ENCODE results near the gene HSPBP1. TPM values are rescaled to one million over a fixed set of nuclear protein-coding genes. Genes with fewer than 3 reads are reported as not detected.

HSPBP1 gene
- total and polyA plus RNA-seq, 4 donors = 9.4 to 31.6 (median 13.5) TPM

DNA sequence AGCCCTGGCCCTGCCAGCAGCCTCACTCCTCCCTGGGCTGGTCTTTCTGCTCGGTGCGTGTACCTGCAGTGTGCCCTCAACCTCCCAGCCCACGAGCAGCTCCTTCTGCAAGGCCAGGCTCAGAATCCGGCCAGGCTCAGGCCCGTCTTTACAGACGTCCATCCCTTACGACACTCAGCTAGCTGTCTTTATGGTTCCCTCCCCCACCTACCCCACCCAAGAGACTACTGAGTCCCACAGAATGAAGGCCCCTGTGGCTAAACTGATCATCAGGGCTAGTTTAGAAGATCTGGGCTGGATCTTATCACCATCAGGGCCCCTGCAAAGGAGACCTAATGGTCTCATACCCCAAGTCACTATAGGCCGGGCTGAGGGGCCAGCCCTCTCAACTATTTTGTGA lies 34.5 kb upstream of the HSPBP1 start:
- WGBS = 89% methylated on average over 8 of the region's 8 CpGs
- TF ChIP-seq, protein P1, sequence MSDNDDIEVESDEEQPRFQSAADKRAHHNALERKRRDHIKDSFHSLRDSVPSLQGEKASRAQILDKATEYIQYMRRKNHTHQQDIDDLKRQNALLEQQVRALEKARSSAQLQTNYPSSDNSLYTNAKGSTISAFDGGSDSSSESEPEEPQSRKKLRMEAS (IDR thresholded peaks at IDR 0.05) = no peak
- TF ChIP-seq EGR1 (IDR thresholded peaks at IDR 0.05; ENCODE audit: low read depth in 2 of 2) (no peak), RAD21 (IDR thresholded peaks at IDR 0.05) (no peak), FOXA2 (IDR thresholded peaks at IDR 0.05) (no peak), FOXA1 (IDR thresholded peaks at IDR 0.05) (no peak)
- TF ChIP-seq, protein P2, sequence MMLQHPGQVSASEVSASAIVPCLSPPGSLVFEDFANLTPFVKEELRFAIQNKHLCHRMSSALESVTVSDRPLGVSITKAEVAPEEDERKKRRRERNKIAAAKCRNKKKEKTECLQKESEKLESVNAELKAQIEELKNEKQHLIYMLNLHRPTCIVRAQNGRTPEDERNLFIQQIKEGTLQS (IDR thresholded peaks at IDR 0.05) = no peak
- TF ChIP-seq, protein P3, sequence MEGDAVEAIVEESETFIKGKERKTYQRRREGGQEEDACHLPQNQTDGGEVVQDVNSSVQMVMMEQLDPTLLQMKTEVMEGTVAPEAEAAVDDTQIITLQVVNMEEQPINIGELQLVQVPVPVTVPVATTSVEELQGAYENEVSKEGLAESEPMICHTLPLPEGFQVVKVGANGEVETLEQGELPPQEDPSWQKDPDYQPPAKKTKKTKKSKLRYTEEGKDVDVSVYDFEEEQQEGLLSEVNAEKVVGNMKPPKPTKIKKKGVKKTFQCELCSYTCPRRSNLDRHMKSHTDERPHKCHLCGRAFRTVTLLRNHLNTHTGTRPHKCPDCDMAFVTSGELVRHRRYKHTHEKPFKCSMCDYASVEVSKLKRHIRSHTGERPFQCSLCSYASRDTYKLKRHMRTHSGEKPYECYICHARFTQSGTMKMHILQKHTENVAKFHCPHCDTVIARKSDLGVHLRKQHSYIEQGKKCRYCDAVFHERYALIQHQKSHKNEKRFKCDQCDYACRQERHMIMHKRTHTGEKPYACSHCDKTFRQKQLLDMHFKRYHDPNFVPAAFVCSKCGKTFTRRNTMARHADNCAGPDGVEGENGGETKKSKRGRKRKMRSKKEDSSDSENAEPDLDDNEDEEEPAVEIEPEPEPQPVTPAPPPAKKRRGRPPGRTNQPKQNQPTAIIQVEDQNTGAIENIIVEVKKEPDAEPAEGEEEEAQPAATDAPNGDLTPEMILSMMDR (IDR thresholded peaks at IDR 0.05; ENCODE audit: low read depth, low read length, missing input control) = no peak
- H3K36me3 ChIP-seq (ENCODE audit: control insufficient read depth in 4 of 4, insufficient read depth in 3 of 4, low read depth in 1 of 4, low read length in 3 of 4) = no peaks in the 10 kb centered on the region

DNA sequence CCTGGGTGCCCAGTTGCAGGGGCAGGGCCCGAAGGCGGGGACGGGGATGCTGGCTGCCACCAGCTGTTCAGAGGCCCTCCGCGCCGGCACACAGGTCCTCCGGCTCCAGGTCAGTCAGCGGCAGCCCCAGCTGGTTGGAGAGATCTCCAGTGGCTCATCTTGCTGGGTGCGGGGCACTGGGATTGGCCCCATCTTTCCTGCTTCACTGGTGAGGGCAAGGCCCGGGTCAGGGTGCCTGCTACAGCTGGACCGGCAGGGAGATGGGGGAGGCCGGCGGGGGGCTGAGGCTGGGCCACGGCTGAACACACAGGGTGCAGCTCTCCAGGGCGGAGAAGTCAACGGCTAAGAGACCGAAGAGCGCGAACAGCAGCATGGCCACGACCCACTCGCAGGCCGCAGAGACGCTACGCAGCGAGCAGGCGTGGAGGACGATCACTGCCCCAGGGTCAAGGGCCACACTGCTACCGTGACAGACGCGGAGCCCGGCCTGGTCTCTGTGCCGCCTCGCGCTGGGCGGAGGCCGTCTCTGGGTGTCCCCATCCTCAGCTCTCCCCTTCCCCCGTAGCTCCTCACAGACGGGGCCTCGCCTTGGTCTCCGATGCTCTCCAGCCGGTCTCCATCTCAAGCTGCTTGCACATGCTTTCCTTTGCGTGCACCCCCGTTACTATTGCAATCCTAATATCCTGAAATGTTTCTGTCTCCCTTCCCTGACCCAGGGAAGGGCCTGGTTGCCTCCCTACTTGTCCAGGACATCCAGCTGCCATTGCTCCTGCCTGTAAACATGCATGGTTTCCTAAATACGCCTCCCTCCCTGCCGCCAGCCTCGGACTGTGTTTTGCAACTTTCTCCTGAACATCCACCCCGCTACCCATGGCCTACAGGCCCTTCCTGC lies 33.0 kb upstream of the HSPBP1 start:
- TF ChIP-seq HNF4G (IDR thresholded peaks at IDR 0.05) (no peak), JUND (IDR thresholded peaks at IDR 0.05) (no peak), HNF4A (conservative IDR thresholded peaks at IDR 0.05) (no peak), EGR1 (IDR thresholded peaks at IDR 0.05; ENCODE audit: low read depth in 2 of 2) (no peak)
- TF ChIP-seq, protein P3 (IDR thresholded peaks at IDR 0.05; ENCODE audit: low read depth, low read length, missing input control) = no peak
- H3K4me1 ChIP-seq (ENCODE audit: control insufficient read depth in 4 of 4, insufficient read depth in 4 of 4, low read length in 3 of 4) = no peaks in the 10 kb centered on the region
- H3K9ac ChIP-seq (ENCODE audit: low read depth in 1 of 2, low read length in 2 of 2) = no peak overlapping the region
- H3K9me3 ChIP-seq (ENCODE audit: control insufficient read depth in 4 of 4, low read length in 3 of 4) = peaks cover 0 to 4% (median 1%) of the 10 kb centered on the region in 4 donors
- H3K36me3 ChIP-seq (ENCODE audit: control insufficient read depth in 4 of 4, insufficient read depth in 3 of 4, low read depth in 1 of 4, low read length in 3 of 4) = no peaks in the 10 kb centered on the region
- no peak overlapping the region for H3K4me3 ChIP-seq (ENCODE audit: low read depth in 1 of 3, low read length in 3 of 3)
- H3K27me3 ChIP-seq (ENCODE audit: control insufficient read depth in 4 of 4, insufficient read depth in 4 of 4, low read length in 3 of 4) = peaks cover 0 to 4% (median 0%) of the 10 kb centered on the region in 4 donors
- DNase-seq (ENCODE audit: low spot score) = no peak
- H3K27ac ChIP-seq (ENCODE audit: low read depth in 1 of 2, low read length in 2 of 2) = no peak overlapping the region
- WGBS = 89% methylated on average over 47 of the region's 47 CpGs

More for the DNA sequence above, 34.5 kb upstream of the HSPBP1 start:
- Histone ChIP-seq H3K4me3 (ENCODE audit: low read depth in 1 of 3, low read length in 3 of 3) (no peak overlapping the region), H3K9me3 (ENCODE audit: control insufficient read depth in 4 of 4, low read length in 3 of 4) (peaks cover 0 to 4% (median 1%) of the 10 kb centered on the region in 4 donors), H3K9ac (ENCODE audit: low read depth in 1 of 2, low read length in 2 of 2) (no peak overlapping the region), H3K27ac (ENCODE audit: low read depth in 1 of 2, low read length in 2 of 2) (no peak overlapping the region), H3K4me1 (ENCODE audit: control insufficient read depth in 4 of 4, insufficient read depth in 4 of 4, low read length in 3 of 4) (no peaks in the 10 kb centered on the region), H3K27me3 (ENCODE audit: control insufficient read depth in 4 of 4, insufficient read depth in 4 of 4, low read length in 3 of 4) (peaks cover 0 to 4% (median 0%) of the 10 kb centered on the region in 4 donors)
- no peak for DNase-seq (ENCODE audit: low spot score)

DNA sequence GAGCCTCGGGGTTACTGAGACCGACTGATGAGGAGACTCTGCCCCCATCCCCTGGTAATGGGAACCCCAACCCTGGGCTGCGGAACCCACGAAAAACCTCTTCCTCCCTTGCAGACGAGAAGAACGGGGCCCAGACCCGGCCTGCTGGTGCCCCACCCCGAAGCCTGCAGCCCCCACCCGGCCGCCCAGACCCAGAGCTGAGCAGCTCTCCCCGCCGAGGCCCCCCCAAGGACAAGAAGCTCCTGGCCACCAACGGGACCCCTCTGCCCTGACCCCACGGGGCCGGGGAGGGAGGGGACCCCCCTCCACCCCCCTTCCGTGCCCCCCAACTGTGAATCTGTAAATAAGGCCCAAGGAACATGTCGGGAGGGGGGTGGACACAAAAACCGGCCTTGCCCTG lies 31.9 kb upstream of the HSPBP1 start:
- Histone ChIP-seq H3K36me3 (ENCODE audit: control insufficient read depth in 4 of 4, insufficient read depth in 3 of 4, low read depth in 1 of 4, low read length in 3 of 4) (no peaks in the 10 kb centered on the region), H3K27ac (ENCODE audit: low read depth in 1 of 2, low read length in 2 of 2) (no peak overlapping the region), H3K9me3 (ENCODE audit: control insufficient read depth in 4 of 4, low read length in 3 of 4) (peaks cover 0 to 4% (median 1%) of the 10 kb centered on the region in 4 donors), H3K4me3 (ENCODE audit: low read depth in 1 of 3, low read length in 3 of 3) (no peak overlapping the region), H3K9ac (ENCODE audit: low read depth in 1 of 2, low read length in 2 of 2) (no peak overlapping the region), H3K4me1 (ENCODE audit: control insufficient read depth in 4 of 4, insufficient read depth in 4 of 4, low read length in 3 of 4) (no peaks in the 10 kb centered on the region), H3K27me3 (ENCODE audit: control insufficient read depth in 4 of 4, insufficient read depth in 4 of 4, low read length in 3 of 4) (peaks cover 0 to 4% (median 0%) of the 10 kb centered on the region in 4 donors)
- no peak for DNase-seq (ENCODE audit: low spot score)
- TF ChIP-seq, protein P3 (IDR thresholded peaks at IDR 0.05; ENCODE audit: low read depth, low read length, missing input control) = no peak
- TF ChIP-seq HNF4G (IDR thresholded peaks at IDR 0.05) (no peak), SP1 (IDR thresholded peaks at IDR 0.05) (no peak), RXRA (IDR thresholded peaks at IDR 0.05) (no peak), FOXA2 (IDR thresholded peaks at IDR 0.05) (no peak), GABPA (IDR thresholded peaks at IDR 0.05 in 1 of 2, conservative IDR thresholded peaks at IDR 0.05 in 1 of 2) (no peak), HNF4A (conservative IDR thresholded peaks at IDR 0.05) (no peak), YY1 (IDR thresholded peaks at IDR 0.05) (no peak)
- TF ChIP-seq, protein P2 (IDR thresholded peaks at IDR 0.05) = no peak
- WGBS = 87% methylated on average over 18 of the region's 18 CpGs
